GM12878 (cell line): ENCODE measurements around the gene ATP8A1.

Source experiments
- BHLHE40 ChIP-seq, 2 experiments: fragments of 450-650 bp in 1 of 2; IDR thresholded peaks; 2 replicates each; pipeline ENCODE4 v1.6.1; 2011 to 2017; ENCODE audit warnings: low read depth in 2 of 2, borderline replicate concordance in 1 of 2, improper control_type of control experiment in 1 of 2, low read length in 1 of 2, mild to moderate bottlenecking in 1 of 2
- CTCF ChIP-seq, 3 experiments: IDR thresholded peaks in 2 of 3; conservative IDR thresholded peaks in 1 of 3; 2 replicates each; pipeline ENCODE4 v1.5.1; 2011; ENCODE audit warnings: low read depth in 3 of 3, low read length in 3 of 3, mild to moderate bottlenecking in 3 of 3, control low read depth in 2 of 3, moderate library complexity in 2 of 3, inconsistent platforms in 1 of 3, mixed read lengths in 1 of 3; ENCODE audit not compliant: control insufficient read depth in 2 of 3, insufficient read depth in 1 of 3; ENCODE audit errors: extremely low read depth in 1 of 3
- EZH2 ChIP-seq: IDR thresholded peaks from 2 replicates; pipeline ENCODE4 v1.6.1; 2012; ENCODE audit warnings: low read depth, mild to moderate bottlenecking, control low read depth, inconsistent platforms, low read length, borderline replicate concordance; ENCODE audit not compliant: control insufficient read depth
- NR2C2 ChIP-seq: IDR thresholded peaks from 2 replicates; pipeline ENCODE4 v1.6.1; 2011; ENCODE audit warnings: borderline replicate concordance, low read depth; ENCODE audit not compliant: control insufficient read depth, insufficient read length
- POLR2A ChIP-seq: IDR thresholded peaks from 2 replicates; pipeline ENCODE4 v1.6.1; 2011; ENCODE audit warnings: low read depth, mild to moderate bottlenecking, low read length
- POLR2AphosphoS2 ChIP-seq: IDR thresholded peaks from 2 replicates; pipeline ENCODE4 v1.6.1; 2011; ENCODE audit warnings: low read depth, mild to moderate bottlenecking, low read length, improper control_type of control experiment, moderate library complexity
- POU2F2 ChIP-seq: IDR thresholded peaks from 3 replicates; pipeline ENCODE4 v1.6.1; 2011; ENCODE audit warnings: low read depth, mild to moderate bottlenecking, low read length, borderline replicate concordance
- SRF ChIP-seq, 2 experiments: IDR thresholded peaks; 2 replicates each; pipeline ENCODE4 v1.6.1; 2011; ENCODE audit warnings: low read depth in 2 of 2, low read length in 2 of 2, mild to moderate bottlenecking in 1 of 2, moderate library complexity in 1 of 2
- TAF1 ChIP-seq: IDR thresholded peaks from 2 replicates; pipeline ENCODE4 v1.6.1; 2011; ENCODE audit warnings: mild to moderate bottlenecking, low read depth, low read length, borderline replicate concordance
- ZNF384 ChIP-seq: IDR thresholded peaks from 2 replicates; pipeline ENCODE4 v1.6.1; 2012; ENCODE audit warnings: low read depth, mild to moderate bottlenecking, low read length, improper control_type of control experiment, borderline replicate concordance
- ZNF687 ChIP-seq: fragments of 450-650 bp; IDR thresholded peaks from 2 replicates; pipeline ENCODE4 v1.6.1; 2017; ENCODE audit warnings: mild to moderate bottlenecking, moderate library complexity

GRCh38 chr4:42369489-42369888 lies 287.4 kb downstream of the ATP8A1 start:
- TF ChIP-seq POU2F2 (no peak), ZNF687 (no peak), POLR2A (no peak), BHLHE40 (IDR thresholded peaks at IDR 0.05; ENCODE audit: borderline replicate concordance in 1 of 2, low read depth in 2 of 2, low read length in 1 of 2) (no peak), EZH2 (no peak), POLR2AphosphoS2 (no peak), NR2C2 (no peak), ZNF384 (no peak), TAF1 (no peak), CTCF (IDR thresholded peaks at IDR 0.05 in 2 of 3, conservative IDR thresholded peaks at IDR 0.05 in 1 of 3; ENCODE audit: control insufficient read depth in 2 of 3, extremely low read depth in 1 of 3, insufficient read depth in 1 of 3, low read depth in 3 of 3, low read length in 3 of 3) (no peak), SRF (IDR thresholded peaks at IDR 0.05; ENCODE audit: low read depth in 2 of 2, low read length in 2 of 2) (no peak)
